ENCODE data around the gene CELF2. TPM values are rescaled to one million over a fixed set of nuclear protein-coding genes. Genes with fewer than 3 reads are reported as not detected.

The CELF2 gene
- total RNA-seq, result 100 to 1,000 TPM; 139 to 146 TPM

- peaks cover 13% of the 10 kb centered on the region for H3K36me3 Mint-ChIP-seq (ENCODE audit: low read depth)
- peak; percentile 64 for ATAC-seq (replicated peaks)
- H3K27ac Mint-ChIP-seq, result peak within 1 kb of the TSS; percentile 39
- H3K4me1 Mint-ChIP-seq, result peaks cover 4% of the 10 kb centered on the region
- H3K27me3 Mint-ChIP-seq, result peaks cover 62% of the 10 kb centered on the region
- H3K4me3 Mint-ChIP-seq, result peak within 1 kb of the TSS; percentile 79
- H3K9me3 Mint-ChIP-seq, result no peaks in the 10 kb centered on the region
These were observed at the start of gene CELF2 for GRCh38 chr10:11017570-11018431. Gene CELF2 (plus strand): TSS chr10:11017872. CDS start chr10:11018090, 218 bp downstream.

DNA sequence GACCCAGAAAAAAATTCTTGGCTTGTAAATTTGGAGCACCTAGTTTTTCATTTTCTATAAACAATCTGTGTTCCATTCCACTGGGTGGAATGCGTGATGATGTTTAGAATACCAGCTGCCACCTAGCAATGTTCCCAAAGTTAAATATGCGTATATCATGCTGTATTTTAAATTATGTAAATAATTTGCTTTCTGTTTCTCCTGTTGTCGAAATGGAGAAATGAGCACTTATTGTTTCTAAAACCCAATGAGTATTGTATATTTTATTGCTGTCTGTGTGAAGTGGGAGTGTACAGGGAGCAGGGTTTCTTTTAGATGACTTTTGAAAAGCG is 49.4 kb upstream of the CELF2 start:
- Mint-ChIP-seq H3K4me3 (no peak overlapping the region), H3K27ac (no peak overlapping the region)

DNA sequence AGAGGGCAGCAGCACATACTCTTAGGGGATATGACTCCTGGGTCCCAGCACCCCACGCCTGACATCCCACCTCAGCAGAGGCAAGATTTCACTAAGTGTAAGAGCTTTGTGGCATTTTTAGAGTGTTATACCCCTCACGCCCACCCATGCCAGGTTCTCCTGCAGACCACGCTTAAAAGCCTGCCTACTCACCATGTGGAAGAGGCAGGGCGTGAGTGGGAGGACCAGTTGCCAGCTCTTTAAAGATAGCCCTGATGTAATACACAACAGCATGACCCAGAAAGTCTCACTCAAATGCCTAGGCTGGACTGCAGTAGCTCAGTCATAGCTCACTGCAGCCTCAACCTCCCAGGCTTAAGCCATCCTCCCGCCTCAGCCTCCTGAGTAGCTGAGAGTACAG is 44.4 kb upstream of the CELF2 start:
- Mint-ChIP-seq H3K36me3 (ENCODE audit: low read depth) (no peaks in the 10 kb centered on the region), H3K27me3 (peaks cover 33% of the 10 kb centered on the region), H3K9me3 (no peaks in the 10 kb centered on the region), H3K4me1 (peaks cover under 1% of the 10 kb centered on the region), H3K27ac (no peak overlapping the region), H3K4me3 (no peak overlapping the region)
- no peak for ATAC-seq (replicated peaks)

More for the DNA sequence above, 49.4 kb upstream of the CELF2 start:
- no peaks in the 10 kb centered on the region for H3K9me3 Mint-ChIP-seq
- no peak for ATAC-seq (replicated peaks)
- H3K27me3 Mint-ChIP-seq, result peaks cover 30% of the 10 kb centered on the region
- H3K36me3 Mint-ChIP-seq (ENCODE audit: low read depth), result no peaks in the 10 kb centered on the region
- no peaks in the 10 kb centered on the region for H3K4me1 Mint-ChIP-seq

DNA sequence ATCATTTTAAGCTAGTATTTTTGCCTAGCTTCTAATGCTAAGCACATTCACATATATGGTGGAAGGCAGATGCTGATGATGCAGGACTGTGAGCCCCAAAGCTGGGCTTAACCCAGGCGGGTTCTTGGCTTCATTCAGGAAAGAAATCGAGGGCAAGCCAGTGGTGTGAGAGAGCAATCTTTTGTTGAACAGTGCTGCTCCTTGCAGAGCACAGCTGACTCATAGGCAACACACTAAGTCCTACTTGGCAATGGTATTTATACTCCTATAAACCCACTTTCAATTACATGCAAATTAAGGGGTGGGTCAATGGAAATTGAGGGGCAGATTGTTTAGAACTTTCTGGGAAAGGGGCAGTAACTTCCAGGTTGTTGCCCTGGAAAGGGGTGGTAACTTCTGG is 42.0 kb upstream of the CELF2 start:
- no peak overlapping the region for H3K4me3 Mint-ChIP-seq

DNA sequence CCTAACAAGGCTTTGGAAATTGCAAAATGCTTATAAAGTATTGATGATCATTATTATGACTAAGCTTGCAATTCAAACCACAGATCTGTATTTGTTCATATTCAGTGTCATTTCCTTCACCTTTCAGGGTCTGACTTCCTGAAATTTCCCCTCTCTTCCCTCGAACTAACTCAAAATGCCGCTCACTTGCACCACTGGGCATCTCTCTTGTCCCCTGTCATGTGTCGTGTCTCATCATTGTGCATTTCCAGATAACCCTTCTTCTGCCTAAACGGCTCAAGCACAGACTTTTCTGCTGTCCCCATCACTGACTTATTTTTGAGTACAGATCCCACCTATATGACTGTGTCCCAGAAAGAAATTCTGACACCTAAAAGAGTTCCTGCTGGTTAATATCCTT is 41.0 kb upstream of the CELF2 start:
- peak; percentile 36 for ATAC-seq (replicated peaks)
- peaks cover 31% of the 10 kb centered on the region for H3K27me3 Mint-ChIP-seq
- peaks cover 3% of the 10 kb centered on the region for H3K4me1 Mint-ChIP-seq
- no peaks in the 10 kb centered on the region for H3K9me3 Mint-ChIP-seq
- H3K36me3 Mint-ChIP-seq (ENCODE audit: low read depth), result no peaks in the 10 kb centered on the region
- no peak overlapping the region for H3K27ac Mint-ChIP-seq
- H3K4me3 Mint-ChIP-seq, result no peak overlapping the region

More for the DNA sequence above, 42.0 kb upstream of the CELF2 start:
- Mint-ChIP-seq H3K4me1 (peaks cover 3% of the 10 kb centered on the region), H3K27ac (no peak overlapping the region), H3K27me3 (peaks cover 36% of the 10 kb centered on the region), H3K36me3 (ENCODE audit: low read depth) (no peaks in the 10 kb centered on the region), H3K9me3 (no peaks in the 10 kb centered on the region)
- ATAC-seq (replicated peaks), result no peak

DNA sequence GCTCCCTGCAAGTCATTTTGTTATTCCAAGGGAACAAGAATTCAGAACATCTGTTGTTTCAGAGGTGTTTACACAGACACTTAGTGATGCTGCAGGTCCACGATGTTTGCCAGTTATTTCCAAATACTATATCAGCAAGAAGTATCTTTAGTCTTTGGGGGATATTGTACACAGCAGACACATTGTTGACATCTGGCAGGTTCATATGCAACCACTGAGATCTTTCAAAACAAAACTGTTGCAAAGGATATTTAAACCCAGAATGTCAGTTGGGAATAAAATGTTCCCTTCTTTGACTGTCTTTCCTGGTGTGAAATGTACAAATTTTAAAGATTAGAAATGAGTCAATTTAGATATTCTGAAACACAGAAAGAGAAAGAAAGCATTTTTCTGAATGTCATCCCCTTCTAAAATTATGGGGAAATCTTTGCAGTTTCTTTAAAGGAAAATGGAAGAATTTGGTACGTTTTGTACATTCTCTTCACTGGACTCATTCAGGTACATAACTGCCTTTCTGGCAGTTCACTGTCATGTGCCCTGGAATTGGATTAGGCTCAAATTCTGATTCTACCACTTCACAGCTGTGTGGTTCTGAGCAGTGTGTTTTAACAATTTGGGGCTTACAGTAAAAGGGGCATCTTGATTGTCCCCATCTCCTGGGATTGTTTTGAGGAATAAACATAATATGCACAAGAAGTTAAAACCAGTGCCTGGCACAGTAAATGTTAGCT is 40.3 kb upstream of the CELF2 start:
- peaks cover 28% of the 10 kb centered on the region for H3K27me3 Mint-ChIP-seq
- ATAC-seq (replicated peaks), result peak; percentile 17
- H3K27ac Mint-ChIP-seq, result no peak overlapping the region
- no peaks in the 10 kb centered on the region for H3K9me3 Mint-ChIP-seq
- peaks cover 3% of the 10 kb centered on the region for H3K4me1 Mint-ChIP-seq
- peak overlapping the region; percentile 12 for H3K4me3 Mint-ChIP-seq
- H3K36me3 Mint-ChIP-seq (ENCODE audit: low read depth), result no peaks in the 10 kb centered on the region

DNA sequence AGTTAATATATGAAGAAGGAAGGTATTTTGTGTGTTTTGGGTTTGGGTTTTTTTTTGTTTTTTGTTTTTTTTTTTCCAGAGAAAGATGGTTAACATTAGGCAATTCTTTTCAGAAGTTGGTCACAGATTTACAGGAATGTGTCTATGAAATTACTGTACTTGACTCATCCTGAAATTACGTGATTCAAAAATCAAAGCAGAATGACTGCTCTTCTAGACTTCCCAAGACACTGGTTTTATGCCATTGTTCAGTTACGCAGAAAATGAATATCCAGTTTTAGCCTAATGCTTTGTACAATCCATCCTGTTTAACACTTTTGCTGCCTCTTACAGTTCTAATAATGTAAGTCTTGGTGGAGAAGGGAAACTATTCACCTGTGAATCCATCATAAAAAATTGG is 39.7 kb upstream of the CELF2 start:
- ATAC-seq (replicated peaks), result peak; percentile 73
- H3K4me1 Mint-ChIP-seq, result peaks cover 3% of the 10 kb centered on the region
- no peaks in the 10 kb centered on the region for H3K36me3 Mint-ChIP-seq (ENCODE audit: low read depth)
- H3K27me3 Mint-ChIP-seq, result peaks cover 23% of the 10 kb centered on the region
- H3K4me3 Mint-ChIP-seq, result peak overlapping the region; percentile 12
- no peaks in the 10 kb centered on the region for H3K9me3 Mint-ChIP-seq
- H3K27ac Mint-ChIP-seq, result no peak overlapping the region

GRCh38 chr10:10985361-10985760 is 32.3 kb upstream of the CELF2 start:
- H3K27me3 Mint-ChIP-seq, result peaks cover 18% of the 10 kb centered on the region
- no peak overlapping the region for H3K27ac Mint-ChIP-seq
- no peak for ATAC-seq (replicated peaks)
- no peaks in the 10 kb centered on the region for H3K4me1 Mint-ChIP-seq
- H3K36me3 Mint-ChIP-seq (ENCODE audit: low read depth), result no peaks in the 10 kb centered on the region
- H3K4me3 Mint-ChIP-seq, result no peak overlapping the region
- H3K9me3 Mint-ChIP-seq, result no peaks in the 10 kb centered on the region

DNA sequence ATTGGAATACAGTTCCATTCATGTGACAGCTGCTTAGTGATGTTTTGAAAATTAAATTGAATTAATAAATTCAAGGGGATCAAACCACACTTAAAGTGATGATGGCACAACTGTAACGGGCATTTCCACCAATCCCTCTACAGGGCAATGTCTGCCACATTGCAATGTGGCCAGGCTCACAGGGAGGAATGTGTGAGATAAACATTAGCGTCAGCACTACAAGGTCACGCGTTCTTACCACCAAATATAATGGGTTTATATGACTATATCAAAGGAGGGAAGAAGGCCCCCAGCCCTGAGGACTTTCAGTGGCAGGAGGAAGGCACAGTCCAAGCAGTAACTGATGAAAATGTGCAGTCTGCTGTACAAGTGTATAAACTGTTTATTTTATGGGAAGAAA is 31.1 kb upstream of the CELF2 start:
- ATAC-seq (replicated peaks), result no peak
- Mint-ChIP-seq H3K4me3 (no peak overlapping the region), H3K36me3 (ENCODE audit: low read depth) (no peaks in the 10 kb centered on the region), H3K27ac (no peak overlapping the region), H3K27me3 (peaks cover 14% of the 10 kb centered on the region), H3K9me3 (no peaks in the 10 kb centered on the region), H3K4me1 (no peaks in the 10 kb centered on the region)

- Mint-ChIP-seq H3K27ac (no peak overlapping the region), H3K4me1 (no peaks in the 10 kb centered on the region), H3K9me3 (no peaks in the 10 kb centered on the region), H3K4me3 (no peak overlapping the region), H3K27me3 (peaks cover 14% of the 10 kb centered on the region), H3K36me3 (ENCODE audit: low read depth) (no peaks in the 10 kb centered on the region)
- ATAC-seq (replicated peaks), result no peak
These were observed 30.6 kb upstream of the CELF2 start for GRCh38 chr10:10987111-10987510.

DNA sequence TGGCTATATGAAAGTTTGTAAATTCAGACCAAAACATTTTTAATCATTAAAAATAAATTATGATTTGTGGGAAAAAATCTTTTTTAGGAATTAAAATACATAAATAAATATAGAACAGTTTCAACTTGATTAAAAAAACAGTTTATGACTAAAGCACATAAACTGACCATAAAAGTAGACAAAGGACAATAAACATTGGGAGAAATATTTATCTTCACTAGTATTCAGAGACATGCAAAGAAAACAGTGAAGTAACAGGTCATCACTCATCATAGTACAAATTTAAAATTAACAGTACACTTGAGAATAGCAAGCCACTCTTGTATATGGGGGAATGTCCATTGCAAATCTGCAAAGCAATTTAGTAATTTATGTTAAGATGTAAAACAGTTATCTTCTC is 28.0 kb upstream of the CELF2 start:
- Mint-ChIP-seq H3K27ac (no peak overlapping the region), H3K36me3 (ENCODE audit: low read depth) (no peaks in the 10 kb centered on the region), H3K27me3 (peaks cover 26% of the 10 kb centered on the region), H3K4me3 (no peak overlapping the region), H3K4me1 (no peaks in the 10 kb centered on the region), H3K9me3 (no peaks in the 10 kb centered on the region)
- ATAC-seq (replicated peaks), result no peak

DNA sequence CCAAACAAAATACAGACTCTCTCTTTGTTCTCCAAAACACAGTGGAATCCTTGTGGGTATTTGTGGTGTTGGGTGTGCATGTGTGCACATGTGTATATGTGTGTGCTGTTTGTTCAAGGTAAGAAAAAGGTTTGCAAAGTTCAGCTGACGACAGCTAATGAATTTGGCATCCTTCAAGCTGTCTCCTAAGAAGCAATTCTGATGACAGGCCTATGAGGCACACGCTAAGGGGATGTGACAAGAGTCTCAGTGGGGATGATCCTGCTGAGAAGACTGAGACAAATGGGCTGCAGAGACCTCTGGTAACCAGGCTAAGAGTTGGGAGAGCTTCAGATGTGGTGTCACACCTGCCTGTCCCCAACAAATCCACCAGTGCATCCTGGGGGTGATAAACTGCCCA is 26.5 kb upstream of the CELF2 start:
- ATAC-seq (replicated peaks), result no peak
- H3K27ac Mint-ChIP-seq, result no peak overlapping the region

DNA sequence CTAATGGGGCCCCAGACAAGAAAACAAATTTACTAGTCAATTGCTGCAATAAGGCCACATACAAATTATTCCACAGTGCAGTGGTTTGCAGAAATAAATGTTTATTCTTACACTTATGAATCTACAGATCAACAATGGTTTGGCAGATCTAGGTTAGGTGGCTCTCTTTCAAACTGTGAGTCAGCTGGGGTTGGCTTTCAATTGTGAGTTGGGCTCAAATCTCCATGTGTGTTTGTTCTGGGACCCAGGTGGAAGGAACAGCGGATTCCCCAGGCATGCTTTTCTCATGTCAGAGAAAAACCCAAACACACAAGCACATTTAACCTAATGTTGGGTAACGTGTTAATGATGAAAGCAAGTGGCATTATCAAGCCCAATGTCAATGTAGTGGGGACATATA is 25.6 kb upstream of the CELF2 start:
- Mint-ChIP-seq H3K4me1 (peaks cover 4% of the 10 kb centered on the region), H3K4me3 (no peak overlapping the region), H3K36me3 (ENCODE audit: low read depth) (no peaks in the 10 kb centered on the region), H3K27ac (no peak overlapping the region), H3K9me3 (peaks cover 2% of the 10 kb centered on the region), H3K27me3 (peaks cover 34% of the 10 kb centered on the region)
- ATAC-seq (replicated peaks), result no peak

More for the DNA sequence above, 26.5 kb upstream of the CELF2 start:
- Mint-ChIP-seq H3K27me3 (peaks cover 29% of the 10 kb centered on the region), H3K36me3 (ENCODE audit: low read depth) (no peaks in the 10 kb centered on the region), H3K4me3 (no peak overlapping the region), H3K9me3 (no peaks in the 10 kb centered on the region), H3K4me1 (no peaks in the 10 kb centered on the region)

GRCh38 chr10:10992961-10993714 is 24.5 kb upstream of the CELF2 start:
- peaks cover 11% of the 10 kb centered on the region for H3K4me1 Mint-ChIP-seq
- H3K4me3 Mint-ChIP-seq, result no peak overlapping the region
- peaks cover 29% of the 10 kb centered on the region for H3K27me3 Mint-ChIP-seq
- peaks cover 9% of the 10 kb centered on the region for H3K9me3 Mint-ChIP-seq
- ATAC-seq (replicated peaks), result no peak
- H3K27ac Mint-ChIP-seq, result no peak overlapping the region
- no peaks in the 10 kb centered on the region for H3K36me3 Mint-ChIP-seq (ENCODE audit: low read depth)

Data from activated T-helper 17 cell treated with anti-CD3 and anti-CD28 coated beads, Interleukin-2, amount 50 U/mL, for 72 hours (primary cell).